ENCODE results near the gene GFER. TPM values are rescaled to one million over a fixed set of nuclear protein-coding genes. Genes with fewer than 3 reads are reported as not detected.
"Not testable (repeated sequence)": the region's sequence is repeated elsewhere in the genome, so short reads cannot be mapped to it uniquely, and the experiment has no call there.

GFER gene
- 100 to 1,000 TPM in 2 of 4 donors, 10 to 100 TPM in 2; 50.4 to 261 (median 94.7) TPM for polyA plus RNA-seq
- long read RNA-seq, donor 1: 0 reads
- long read RNA-seq, donor 2, transcript GFER-203 (2 exons, 1,365 nt): major isoform, 8 of 15 reads
- long read RNA-seq, donor 2, transcript GFER-201 (3 exons, 2,345 nt): minor isoform, 7 of 15 reads
- long read RNA-seq, donor 2, partial matches to known transcripts: 0 of 15 reads
- long read RNA-seq, donor 2, other reads (novel, unspliced or antisense): 0 of 15 reads
- long read RNA-seq, donor 3, transcript GFER-201 (3 exons, 2,345 nt): major isoform, 8 of 20 reads
- long read RNA-seq, donor 3, transcript GFER-203 (2 exons, 1,365 nt): minor isoform, 7 of 20 reads
- long read RNA-seq, donor 3, transcript GFER-202 (2 exons, 482 nt): minor isoform, 5 of 20 reads
- long read RNA-seq, donor 3, partial matches to known transcripts: 0 of 20 reads
- long read RNA-seq, donor 3, other reads (novel, unspliced or antisense): 0 of 20 reads
- long read RNA-seq, donor 4, partial matches to known transcripts: 0 of 1 reads
- long read RNA-seq, donor 4, other reads (novel, unspliced or antisense): 0 of 1 reads
- long read RNA-seq, donor 5, transcript GFER-201 (3 exons, 2,345 nt): major isoform, 5 of 8 reads
- long read RNA-seq, donor 5, partial matches to known transcripts: 0 of 8 reads
- long read RNA-seq, donor 5, other reads (novel, unspliced or antisense): 0 of 8 reads
- long read RNA-seq, donor 6, transcript GFER-201 (3 exons, 2,345 nt): minor isoform, 6 of 19 reads
- long read RNA-seq, donor 6, transcript GFER-203 (2 exons, 1,365 nt): major isoform, 11 of 19 reads
- long read RNA-seq, donor 6, partial matches to known transcripts: 0 of 19 reads
- long read RNA-seq, donor 6, other reads (novel, unspliced or antisense): 0 of 19 reads
- long read RNA-seq, donor 7, transcript GFER-201 (3 exons, 2,345 nt): major isoform, 18 of 26 reads
- long read RNA-seq, donor 7, transcript GFER-202 (2 exons, 482 nt): minor isoform, 6 of 26 reads
- long read RNA-seq, donor 7, partial matches to known transcripts: 0 of 26 reads
- long read RNA-seq, donor 7, other reads (novel, unspliced or antisense): 0 of 26 reads
- long read RNA-seq, donor 8, partial matches to known transcripts: 0 of 1 reads
- long read RNA-seq, donor 8, other reads (novel, unspliced or antisense): 0 of 1 reads
- long read RNA-seq, donor 9, partial matches to known transcripts: 0 of 5 reads
- long read RNA-seq, donor 9, other reads (novel, unspliced or antisense): 0 of 5 reads
- long read RNA-seq, donor 10, transcript GFER-201 (3 exons, 2,345 nt): major isoform, 11 of 17 reads
- long read RNA-seq, donor 10, partial matches to known transcripts: 0 of 17 reads
- long read RNA-seq, donor 10, other reads (novel, unspliced or antisense): 0 of 17 reads

- Histone ChIP-seq H3K4me3 (ENCODE audit: low read depth in 1 of 3, low read length in 3 of 3) (peak within 1 kb of the TSS; percentile 52 to 83 (median 81)), H3K27ac (ENCODE audit: low read depth in 1 of 3, low read length in 2 of 3) (peak within 1 kb of the TSS; percentile 82 to 97 (median 85)), H3K36me3 (ENCODE audit: control insufficient read depth in 3 of 3, insufficient read depth in 2 of 3, low read depth in 1 of 3, low read length in 3 of 3) (peaks cover 2 to 30% (median 2%) of the 10 kb centered on the region in 3 donors), H3K9me3 (ENCODE audit: control insufficient read depth in 2 of 2, insufficient read depth in 1 of 2, low read depth in 1 of 2, low read length in 1 of 2) (no peaks in the 10 kb centered on the region), H3K27me3 (ENCODE audit: control insufficient read depth in 3 of 3, insufficient read depth in 3 of 3, low read length in 3 of 3) (peaks cover 3 to 50% (median 6%) of the 10 kb centered on the region in 3 donors), H3K4me1 (ENCODE audit: control insufficient read depth in 3 of 3, insufficient read depth in 2 of 3, low read depth in 1 of 3, low read length in 2 of 3) (peaks cover 0 to 61% (median 5%) of the 10 kb centered on the region in 3 donors)
- peak; percentile 90 to 95 for DNase-seq
- WGBS, 3 donors: 0% methylated on average over 64 to 109 of the region's 109 CpGs
- FAIRE-seq: no peak
Observed at GRCh38 chr16:1983544-1984346, at the start of gene GFER. Gene GFER, plus strand, starts transcription at chr16:1984193. Its CDS starts 26 bp downstream, at chr16:1984219.

GRCh38 chr16:1936945-1937479 is 47.0 kb upstream of the GFER start:
- DNase-seq (no peak), FAIRE-seq (no peak)
- Histone ChIP-seq H3K27ac (ENCODE audit: low read depth in 1 of 3, low read length in 2 of 3) (no peak overlapping the region), H3K27me3 (ENCODE audit: control insufficient read depth in 3 of 3, insufficient read depth in 3 of 3, low read length in 3 of 3) (no peaks in the 10 kb centered on the region), H3K9me3 (ENCODE audit: control insufficient read depth in 2 of 2, insufficient read depth in 1 of 2, low read depth in 1 of 2, low read length in 1 of 2) (no peaks in the 10 kb centered on the region), H3K4me1 (ENCODE audit: control insufficient read depth in 3 of 3, insufficient read depth in 2 of 3, low read depth in 1 of 3, low read length in 2 of 3) (peaks cover 0 to 44% (median 2%) of the 10 kb centered on the region in 3 donors), H3K4me3 (ENCODE audit: low read depth in 1 of 3, low read length in 3 of 3) (no peak overlapping the region), H3K36me3 (ENCODE audit: control insufficient read depth in 3 of 3, insufficient read depth in 2 of 3, low read depth in 1 of 3, low read length in 3 of 3) (peaks cover 4 to 43% (median 7%) of the 10 kb centered on the region in 3 donors)
- 90 to 94% (median 93%) methylated on average over 11 of the region's 11 CpGs for WGBS, 3 donors

- 91 to 96% (median 95%) methylated on average over 10 of the region's 10 CpGs for WGBS, 3 donors
- Histone ChIP-seq H3K36me3 (ENCODE audit: control insufficient read depth in 3 of 3, insufficient read depth in 2 of 3, low read depth in 1 of 3, low read length in 3 of 3) (peaks cover 4 to 43% (median 7%) of the 10 kb centered on the region in 3 donors), H3K9me3 (ENCODE audit: control insufficient read depth in 2 of 2, insufficient read depth in 1 of 2, low read depth in 1 of 2, low read length in 1 of 2) (no peaks in the 10 kb centered on the region), H3K4me3 (ENCODE audit: low read depth in 1 of 3, low read length in 3 of 3) (no peak overlapping the region), H3K27me3 (ENCODE audit: control insufficient read depth in 3 of 3, insufficient read depth in 3 of 3, low read length in 3 of 3) (no peaks in the 10 kb centered on the region), H3K27ac (ENCODE audit: low read depth in 1 of 3, low read length in 2 of 3) (peak overlapping the region in 1 of 3 donors; percentile 87), H3K4me1 (ENCODE audit: control insufficient read depth in 3 of 3, insufficient read depth in 2 of 3, low read depth in 1 of 3, low read length in 2 of 3) (peaks cover 0 to 49% (median 2%) of the 10 kb centered on the region in 3 donors)
- FAIRE-seq (no peak), DNase-seq (peak in 1 of 2 donors; percentile 41)
Observed at GRCh38 chr16:1938316-1938715, 45.7 kb upstream of the GFER start.

- no peaks in the 10 kb centered on the region for H3K27me3 ChIP-seq (ENCODE audit: control insufficient read depth in 3 of 3, insufficient read depth in 3 of 3, low read length in 3 of 3)
- H3K9me3 ChIP-seq (ENCODE audit: control insufficient read depth in 2 of 2, insufficient read depth in 1 of 2, low read depth in 1 of 2, low read length in 1 of 2): no peaks in the 10 kb centered on the region
- DNase-seq (no peak), FAIRE-seq (no peak)
- no peak overlapping the region for H3K4me3 ChIP-seq (ENCODE audit: low read depth in 1 of 3, low read length in 3 of 3)
- peak overlapping the region in 1 of 3 donors; percentile 87 for H3K27ac ChIP-seq (ENCODE audit: low read depth in 1 of 3, low read length in 2 of 3)
- H3K36me3 ChIP-seq (ENCODE audit: control insufficient read depth in 3 of 3, insufficient read depth in 2 of 3, low read depth in 1 of 3, low read length in 3 of 3): peaks cover 4 to 43% (median 7%) of the 10 kb centered on the region in 3 donors
- 90 to 93% (median 92%) methylated on average over 17 of the region's 17 CpGs for WGBS, 3 donors
- H3K4me1 ChIP-seq (ENCODE audit: control insufficient read depth in 3 of 3, insufficient read depth in 2 of 3, low read depth in 1 of 3, low read length in 2 of 3): peaks cover 0 to 49% (median 2%) of the 10 kb centered on the region in 3 donors
Observed at GRCh38 chr16:1938910-1939309, 45.1 kb upstream of the GFER start.

- not testable (repeated sequence) for FAIRE-seq; H3K9me3 ChIP-seq (ENCODE audit: control insufficient read depth in 2 of 2, insufficient read depth in 1 of 2, low read depth in 1 of 2, low read length in 1 of 2); H3K27me3 ChIP-seq (ENCODE audit: control insufficient read depth in 3 of 3, insufficient read depth in 3 of 3, low read length in 3 of 3); H3K4me3 ChIP-seq (ENCODE audit: low read depth in 1 of 3, low read length in 3 of 3)
- Histone ChIP-seq H3K4me1 (ENCODE audit: control insufficient read depth in 3 of 3, insufficient read depth in 2 of 3, low read depth in 1 of 3, low read length in 2 of 3) (peaks cover 0 to 49% (median 2%) of the 10 kb centered on the region in 3 donors), H3K27ac (ENCODE audit: low read depth in 1 of 3, low read length in 2 of 3) (peak overlapping the region in 1 of 3 donors; percentile 87), H3K36me3 (ENCODE audit: control insufficient read depth in 3 of 3, insufficient read depth in 2 of 3, low read depth in 1 of 3, low read length in 3 of 3) (peaks cover 4 to 43% (median 7%) of the 10 kb centered on the region in 3 donors)
- 24 to 76% (median 48%) methylated on average over 8 of the region's 8 CpGs for WGBS, 3 donors
- peak; percentile 42 to 61 for DNase-seq
Observed at GRCh38 chr16:1939833-1940232, 44.2 kb upstream of the GFER start.

GRCh38 chr16:1940273-1941161 is 43.5 kb upstream of the GFER start:
- peaks cover 4 to 43% (median 7%) of the 10 kb centered on the region in 3 donors for H3K36me3 ChIP-seq (ENCODE audit: control insufficient read depth in 3 of 3, insufficient read depth in 2 of 3, low read depth in 1 of 3, low read length in 3 of 3)
- peak overlapping the region; percentile 32 to 87 (median 47) for H3K27ac ChIP-seq (ENCODE audit: low read depth in 1 of 3, low read length in 2 of 3)
- no peaks in the 10 kb centered on the region for H3K27me3 ChIP-seq (ENCODE audit: control insufficient read depth in 3 of 3, insufficient read depth in 3 of 3, low read length in 3 of 3)
- DNase-seq (peak; percentile 70 to 80), FAIRE-seq (no peak)
- H3K4me3 ChIP-seq (ENCODE audit: low read depth in 1 of 3, low read length in 3 of 3): peak overlapping the region in 1 of 3 donors; percentile 4
- 26 to 68% (median 44%) methylated on average over 23 of the region's 23 CpGs for WGBS, 3 donors
- no peaks in the 10 kb centered on the region for H3K9me3 ChIP-seq (ENCODE audit: control insufficient read depth in 2 of 2, insufficient read depth in 1 of 2, low read depth in 1 of 2, low read length in 1 of 2)
- H3K4me1 ChIP-seq (ENCODE audit: control insufficient read depth in 3 of 3, insufficient read depth in 2 of 3, low read depth in 1 of 3, low read length in 2 of 3): peaks cover 0 to 47% (median 2%) of the 10 kb centered on the region in 3 donors
